Measurements from ENCODE around the gene ACD. TPM values are rescaled to one million over a fixed set of nuclear protein-coding genes. Genes with fewer than 3 reads are reported as not detected.

ACD gene
- total and polyA plus RNA-seq, 9 of the 15 experiments (the other 6 are each of a cell fraction or from before 2014, with no cell fraction given), result 4.2 to 47.4 (median 19.2) TPM

DNA sequence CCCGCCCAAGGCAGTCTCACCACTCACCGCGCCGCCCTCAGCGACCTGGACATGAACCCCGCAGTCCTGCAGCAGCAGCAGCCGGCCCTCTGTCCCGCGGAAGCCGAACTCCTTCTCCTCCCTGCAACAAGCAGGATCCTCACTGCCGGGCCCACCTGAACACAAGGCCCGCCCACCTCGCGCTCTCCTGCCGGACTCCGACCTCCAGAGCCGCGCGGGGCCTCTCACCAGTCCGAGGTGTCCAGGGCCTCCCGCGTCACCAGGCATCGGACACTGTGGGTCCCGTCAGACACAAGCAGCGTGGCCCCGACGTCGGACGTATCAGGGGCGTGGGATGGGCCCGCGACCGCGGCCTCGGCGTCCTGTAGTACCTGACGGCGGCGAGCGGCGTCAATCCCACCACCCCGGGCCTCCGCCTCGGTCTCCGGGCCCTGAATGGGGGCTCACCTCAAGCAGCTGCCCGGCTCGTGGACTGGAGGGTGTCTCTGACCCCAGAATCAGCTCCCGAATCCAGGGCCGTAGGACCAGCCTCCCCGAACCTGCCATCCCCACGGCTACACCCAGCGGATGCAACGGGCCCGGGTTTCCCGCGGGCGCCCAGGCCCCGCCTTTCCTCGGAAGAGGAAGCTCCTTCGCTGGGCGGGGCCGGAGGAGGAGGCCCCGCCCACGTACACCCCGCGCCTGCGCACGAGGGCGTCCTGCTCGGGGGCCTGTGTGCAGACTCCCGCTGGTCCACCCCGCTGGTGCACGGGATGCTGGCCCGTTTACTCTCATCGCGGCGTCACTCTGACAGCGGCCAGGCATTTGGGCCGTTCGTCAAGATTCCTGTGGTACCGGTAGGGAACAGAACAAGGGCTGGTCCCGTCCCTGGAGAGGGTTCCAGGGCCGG lies at the start of gene ACD (continued):
- TF ChIP-seq PHB2 (IDR thresholded peaks at IDR 0.05; ENCODE audit: low read depth) (no peak), ZNF133 (CRISPR knock-in tag; IDR thresholded peaks at IDR 0.05) (no peak), ZNF644 (tag; IDR thresholded peaks at IDR 0.05; ENCODE audit: low read depth) (no peak), ZSCAN29 (IDR thresholded peaks at IDR 0.05) (no peak), BACH1 (tag; IDR thresholded peaks at IDR 0.05) (no peak), LARP7 (IDR thresholded peaks at IDR 0.05) (no peak), HMG20B (CRISPR knock-in tag; IDR thresholded peaks at IDR 0.05) (no peak)
- TF ChIP-seq, protein P1, sequence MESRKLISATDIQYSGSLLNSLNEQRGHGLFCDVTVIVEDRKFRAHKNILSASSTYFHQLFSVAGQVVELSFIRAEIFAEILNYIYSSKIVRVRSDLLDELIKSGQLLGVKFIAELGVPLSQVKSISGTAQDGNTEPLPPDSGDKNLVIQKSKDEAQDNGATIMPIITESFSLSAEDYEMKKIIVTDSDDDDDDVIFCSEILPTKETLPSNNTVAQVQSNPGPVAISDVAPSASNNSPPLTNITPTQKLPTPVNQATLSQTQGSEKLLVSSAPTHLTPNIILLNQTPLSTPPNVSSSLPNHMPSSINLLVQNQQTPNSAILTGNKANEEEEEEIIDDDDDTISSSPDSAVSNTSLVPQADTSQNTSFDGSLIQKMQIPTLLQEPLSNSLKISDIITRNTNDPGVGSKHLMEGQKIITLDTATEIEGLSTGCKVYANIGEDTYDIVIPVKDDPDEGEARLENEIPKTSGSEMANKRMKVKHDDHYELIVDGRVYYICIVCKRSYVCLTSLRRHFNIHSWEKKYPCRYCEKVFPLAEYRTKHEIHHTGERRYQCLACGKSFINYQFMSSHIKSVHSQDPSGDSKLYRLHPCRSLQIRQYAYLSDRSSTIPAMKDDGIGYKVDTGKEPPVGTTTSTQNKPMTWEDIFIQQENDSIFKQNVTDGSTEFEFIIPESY (CRISPR knock-in tag; IDR thresholded peaks at IDR 0.05), result no peak
- TF ChIP-seq, protein P2, sequence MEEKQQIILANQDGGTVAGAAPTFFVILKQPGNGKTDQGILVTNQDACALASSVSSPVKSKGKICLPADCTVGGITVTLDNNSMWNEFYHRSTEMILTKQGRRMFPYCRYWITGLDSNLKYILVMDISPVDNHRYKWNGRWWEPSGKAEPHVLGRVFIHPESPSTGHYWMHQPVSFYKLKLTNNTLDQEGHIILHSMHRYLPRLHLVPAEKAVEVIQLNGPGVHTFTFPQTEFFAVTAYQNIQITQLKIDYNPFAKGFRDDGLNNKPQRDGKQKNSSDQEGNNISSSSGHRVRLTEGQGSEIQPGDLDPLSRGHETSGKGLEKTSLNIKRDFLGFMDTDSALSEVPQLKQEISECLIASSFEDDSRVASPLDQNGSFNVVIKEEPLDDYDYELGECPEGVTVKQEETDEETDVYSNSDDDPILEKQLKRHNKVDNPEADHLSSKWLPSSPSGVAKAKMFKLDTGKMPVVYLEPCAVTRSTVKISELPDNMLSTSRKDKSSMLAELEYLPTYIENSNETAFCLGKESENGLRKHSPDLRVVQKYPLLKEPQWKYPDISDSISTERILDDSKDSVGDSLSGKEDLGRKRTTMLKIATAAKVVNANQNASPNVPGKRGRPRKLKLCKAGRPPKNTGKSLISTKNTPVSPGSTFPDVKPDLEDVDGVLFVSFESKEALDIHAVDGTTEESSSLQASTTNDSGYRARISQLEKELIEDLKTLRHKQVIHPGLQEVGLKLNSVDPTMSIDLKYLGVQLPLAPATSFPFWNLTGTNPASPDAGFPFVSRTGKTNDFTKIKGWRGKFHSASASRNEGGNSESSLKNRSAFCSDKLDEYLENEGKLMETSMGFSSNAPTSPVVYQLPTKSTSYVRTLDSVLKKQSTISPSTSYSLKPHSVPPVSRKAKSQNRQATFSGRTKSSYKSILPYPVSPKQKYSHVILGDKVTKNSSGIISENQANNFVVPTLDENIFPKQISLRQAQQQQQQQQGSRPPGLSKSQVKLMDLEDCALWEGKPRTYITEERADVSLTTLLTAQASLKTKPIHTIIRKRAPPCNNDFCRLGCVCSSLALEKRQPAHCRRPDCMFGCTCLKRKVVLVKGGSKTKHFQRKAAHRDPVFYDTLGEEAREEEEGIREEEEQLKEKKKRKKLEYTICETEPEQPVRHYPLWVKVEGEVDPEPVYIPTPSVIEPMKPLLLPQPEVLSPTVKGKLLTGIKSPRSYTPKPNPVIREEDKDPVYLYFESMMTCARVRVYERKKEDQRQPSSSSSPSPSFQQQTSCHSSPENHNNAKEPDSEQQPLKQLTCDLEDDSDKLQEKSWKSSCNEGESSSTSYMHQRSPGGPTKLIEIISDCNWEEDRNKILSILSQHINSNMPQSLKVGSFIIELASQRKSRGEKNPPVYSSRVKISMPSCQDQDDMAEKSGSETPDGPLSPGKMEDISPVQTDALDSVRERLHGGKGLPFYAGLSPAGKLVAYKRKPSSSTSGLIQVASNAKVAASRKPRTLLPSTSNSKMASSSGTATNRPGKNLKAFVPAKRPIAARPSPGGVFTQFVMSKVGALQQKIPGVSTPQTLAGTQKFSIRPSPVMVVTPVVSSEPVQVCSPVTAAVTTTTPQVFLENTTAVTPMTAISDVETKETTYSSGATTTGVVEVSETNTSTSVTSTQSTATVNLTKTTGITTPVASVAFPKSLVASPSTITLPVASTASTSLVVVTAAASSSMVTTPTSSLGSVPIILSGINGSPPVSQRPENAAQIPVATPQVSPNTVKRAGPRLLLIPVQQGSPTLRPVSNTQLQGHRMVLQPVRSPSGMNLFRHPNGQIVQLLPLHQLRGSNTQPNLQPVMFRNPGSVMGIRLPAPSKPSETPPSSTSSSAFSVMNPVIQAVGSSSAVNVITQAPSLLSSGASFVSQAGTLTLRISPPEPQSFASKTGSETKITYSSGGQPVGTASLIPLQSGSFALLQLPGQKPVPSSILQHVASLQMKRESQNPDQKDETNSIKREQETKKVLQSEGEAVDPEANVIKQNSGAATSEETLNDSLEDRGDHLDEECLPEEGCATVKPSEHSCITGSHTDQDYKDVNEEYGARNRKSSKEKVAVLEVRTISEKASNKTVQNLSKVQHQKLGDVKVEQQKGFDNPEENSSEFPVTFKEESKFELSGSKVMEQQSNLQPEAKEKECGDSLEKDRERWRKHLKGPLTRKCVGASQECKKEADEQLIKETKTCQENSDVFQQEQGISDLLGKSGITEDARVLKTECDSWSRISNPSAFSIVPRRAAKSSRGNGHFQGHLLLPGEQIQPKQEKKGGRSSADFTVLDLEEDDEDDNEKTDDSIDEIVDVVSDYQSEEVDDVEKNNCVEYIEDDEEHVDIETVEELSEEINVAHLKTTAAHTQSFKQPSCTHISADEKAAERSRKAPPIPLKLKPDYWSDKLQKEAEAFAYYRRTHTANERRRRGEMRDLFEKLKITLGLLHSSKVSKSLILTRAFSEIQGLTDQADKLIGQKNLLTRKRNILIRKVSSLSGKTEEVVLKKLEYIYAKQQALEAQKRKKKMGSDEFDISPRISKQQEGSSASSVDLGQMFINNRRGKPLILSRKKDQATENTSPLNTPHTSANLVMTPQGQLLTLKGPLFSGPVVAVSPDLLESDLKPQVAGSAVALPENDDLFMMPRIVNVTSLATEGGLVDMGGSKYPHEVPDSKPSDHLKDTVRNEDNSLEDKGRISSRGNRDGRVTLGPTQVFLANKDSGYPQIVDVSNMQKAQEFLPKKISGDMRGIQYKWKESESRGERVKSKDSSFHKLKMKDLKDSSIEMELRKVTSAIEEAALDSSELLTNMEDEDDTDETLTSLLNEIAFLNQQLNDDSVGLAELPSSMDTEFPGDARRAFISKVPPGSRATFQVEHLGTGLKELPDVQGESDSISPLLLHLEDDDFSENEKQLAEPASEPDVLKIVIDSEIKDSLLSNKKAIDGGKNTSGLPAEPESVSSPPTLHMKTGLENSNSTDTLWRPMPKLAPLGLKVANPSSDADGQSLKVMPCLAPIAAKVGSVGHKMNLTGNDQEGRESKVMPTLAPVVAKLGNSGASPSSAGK (IDR thresholded peaks at IDR 0.05), result no peak; the same call in 1 of the 2 replicates
- TF ChIP-seq, protein P3, sequence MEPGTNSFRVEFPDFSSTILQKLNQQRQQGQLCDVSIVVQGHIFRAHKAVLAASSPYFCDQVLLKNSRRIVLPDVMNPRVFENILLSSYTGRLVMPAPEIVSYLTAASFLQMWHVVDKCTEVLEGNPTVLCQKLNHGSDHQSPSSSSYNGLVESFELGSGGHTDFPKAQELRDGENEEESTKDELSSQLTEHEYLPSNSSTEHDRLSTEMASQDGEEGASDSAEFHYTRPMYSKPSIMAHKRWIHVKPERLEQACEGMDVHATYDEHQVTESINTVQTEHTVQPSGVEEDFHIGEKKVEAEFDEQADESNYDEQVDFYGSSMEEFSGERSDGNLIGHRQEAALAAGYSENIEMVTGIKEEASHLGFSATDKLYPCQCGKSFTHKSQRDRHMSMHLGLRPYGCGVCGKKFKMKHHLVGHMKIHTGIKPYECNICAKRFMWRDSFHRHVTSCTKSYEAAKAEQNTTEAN (CRISPR knock-in tag; IDR thresholded peaks at IDR 0.05), result no peak
- TF ChIP-seq, protein P4, sequence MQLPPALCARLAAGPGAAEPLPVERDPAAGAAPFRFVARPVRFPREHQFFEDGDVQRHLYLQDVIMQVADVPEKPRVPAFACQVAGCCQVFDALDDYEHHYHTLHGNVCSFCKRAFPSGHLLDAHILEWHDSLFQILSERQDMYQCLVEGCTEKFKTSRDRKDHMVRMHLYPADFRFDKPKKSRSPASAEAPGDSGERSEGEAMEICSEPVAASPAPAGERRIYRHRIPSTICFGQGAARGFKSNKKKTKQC (CRISPR knock-in tag; IDR thresholded peaks at IDR 0.05), result peak; percentile 68; the same call in 1 of the 2 replicates

All from K562 (cell line).